Chondrocyte (in vitro differentiated cells): Measurements from ENCODE around the gene PUS1. TPM values are rescaled to one million over a fixed set of nuclear protein-coding genes. Genes with fewer than 3 reads are reported as not detected.

Experiments
- DNase-seq: peaks from one replicate; pipeline ENCODE4 v3.0.0; 2021; ENCODE audit warnings: mixed read lengths, low spot score
- H3K27ac Mint-ChIP-seq: one replicate; pipeline ENCODE4 v1.8.0; 2021; ENCODE audit warnings: mild to moderate bottlenecking, moderate library complexity, mixed read lengths; ENCODE audit not compliant: unreplicated experiment
- H3K27me3 Mint-ChIP-seq: 2 replicates; pipeline ENCODE4 v1.8.0; 2021; ENCODE audit warnings: low read depth, mixed read lengths
- H3K36me3 Mint-ChIP-seq: 2 replicates; pipeline ENCODE4 v1.8.0; 2021; ENCODE audit warnings: low read depth, mixed read lengths
- H3K4me1 Mint-ChIP-seq: 2 replicates; pipeline ENCODE4 v1.8.0; 2021; ENCODE audit warnings: low read depth, mild to moderate bottlenecking, mixed read lengths
- H3K4me3 Mint-ChIP-seq: one replicate; pipeline ENCODE4 v1.8.0; 2021; ENCODE audit warnings: mild to moderate bottlenecking, moderate library complexity, mixed read lengths; ENCODE audit not compliant: unreplicated experiment
- H3K9me3 Mint-ChIP-seq: 2 replicates; pipeline ENCODE4 v1.8.0; 2021; ENCODE audit warnings: low read depth, mixed read lengths
- CTCF ChIP-seq: fragments of 200-600 bp; sonication (generic); IDR thresholded peaks from 2 replicates; pipeline ENCODE4 v1.5.0; 2021; ENCODE audit warnings: antibody characterized with exemption, mild to moderate bottlenecking, moderate library complexity
- total RNA-seq: library from RNA; stranded (reverse); gene quantifications from 3 replicates; pipeline ENCODE4 v1.2.1, GENCODE V29; 2021

PUS1 gene
- total RNA-seq, 1 donor from 2014 or later, result 19.8 TPM

GRCh38 chr12:131912518-131913274 is 16.4 kb upstream of the PUS1 start:
- peak; percentile 46 for TF ChIP-seq CTCF
- Mint-ChIP-seq H3K4me3 (no peak overlapping the region), H3K27me3 (no peaks in the 10 kb centered on the region), H3K9me3 (no peaks in the 10 kb centered on the region), H3K4me1 (peaks cover 34% of the 10 kb centered on the region), H3K27ac (peak overlapping the region; percentile 89), H3K36me3 (peaks cover 9% of the 10 kb centered on the region)
- peak; percentile 98 for DNase-seq

- no peak for DNase-seq
- Mint-ChIP-seq H3K4me3 (no peak overlapping the region), H3K27me3 (no peaks in the 10 kb centered on the region), H3K36me3 (peaks cover 9% of the 10 kb centered on the region), H3K4me1 (peaks cover 34% of the 10 kb centered on the region), H3K27ac (no peak overlapping the region), H3K9me3 (no peaks in the 10 kb centered on the region)
- TF ChIP-seq CTCF, result no peak
These were observed 15.4 kb upstream of the PUS1 start for GRCh38 chr12:131913666-131914065.

- H3K9me3 Mint-ChIP-seq, result no peaks in the 10 kb centered on the region
- H3K36me3 Mint-ChIP-seq, result peaks cover 7% of the 10 kb centered on the region
- H3K27me3 Mint-ChIP-seq, result no peaks in the 10 kb centered on the region
- no peak overlapping the region for H3K4me3 Mint-ChIP-seq
- no peak for DNase-seq
- H3K27ac Mint-ChIP-seq, result no peak overlapping the region
- H3K4me1 Mint-ChIP-seq, result peaks cover 34% of the 10 kb centered on the region
- TF ChIP-seq CTCF, result no peak
These were observed 14.8 kb upstream of the PUS1 start for GRCh38 chr12:131914179-131914702.

GRCh38 chr12:131915000-131915689 is 13.9 kb upstream of the PUS1 start:
- H3K27ac Mint-ChIP-seq, result no peak overlapping the region
- no peak for TF ChIP-seq CTCF
- peaks cover 7% of the 10 kb centered on the region for H3K36me3 Mint-ChIP-seq
- no peak overlapping the region for H3K4me3 Mint-ChIP-seq
- peaks cover 33% of the 10 kb centered on the region for H3K4me1 Mint-ChIP-seq
- no peak for DNase-seq
- no peaks in the 10 kb centered on the region for H3K9me3 Mint-ChIP-seq
- no peaks in the 10 kb centered on the region for H3K27me3 Mint-ChIP-seq

GRCh38 chr12:131915823-131916222 is 13.3 kb upstream of the PUS1 start:
- peaks cover 27% of the 10 kb centered on the region for H3K4me1 Mint-ChIP-seq
- DNase-seq, result no peak
- H3K36me3 Mint-ChIP-seq, result peaks cover 7% of the 10 kb centered on the region
- no peak overlapping the region for H3K4me3 Mint-ChIP-seq
- H3K27ac Mint-ChIP-seq, result no peak overlapping the region
- no peaks in the 10 kb centered on the region for H3K9me3 Mint-ChIP-seq
- TF ChIP-seq CTCF, result no peak
- no peaks in the 10 kb centered on the region for H3K27me3 Mint-ChIP-seq
